Measurements from ENCODE around the gene FOXP1. TPM values are rescaled to one million over a fixed set of nuclear protein-coding genes. Genes with fewer than 3 reads are reported as not detected.

FOXP1 gene
- total RNA-seq, 4 donors from 2014 or later, result 169 to 300 (median 202) TPM

- WGBS, 2 donors (ENCODE audit: low coverage in 1 of 2), result 46 to 56% methylated on average over 5 of the region's 6 CpGs
- no peak overlapping the region for H3K4me3 ChIP-seq
- H3K36me3 ChIP-seq, result no peaks in the 10 kb centered on the region
- TF ChIP-seq POLR2A (IDR thresholded peaks at IDR 0.05), result no peak
- no peak for TF ChIP-seq POLR2AphosphoS5 (IDR thresholded peaks at IDR 0.05)
- TF ChIP-seq EP300 (IDR thresholded peaks at IDR 0.05), result no peak
- no peak for TF ChIP-seq CTCF (IDR thresholded peaks at IDR 0.05)
- peaks cover 31 to 95% (median 33%) of the 10 kb centered on the region in 3 donors for H3K4me1 ChIP-seq
- ATAC-seq, result no peak
- H3K27me3 ChIP-seq, result no peaks in the 10 kb centered on the region
- peak overlapping the region; percentile 27 to 82 (median 78) for H3K27ac ChIP-seq
- no peaks in the 10 kb centered on the region for H3K9me3 ChIP-seq
Observed at GRCh38 chr3:71099997-71100719, 483.4 kb downstream of the FOXP1 start.

DNA sequence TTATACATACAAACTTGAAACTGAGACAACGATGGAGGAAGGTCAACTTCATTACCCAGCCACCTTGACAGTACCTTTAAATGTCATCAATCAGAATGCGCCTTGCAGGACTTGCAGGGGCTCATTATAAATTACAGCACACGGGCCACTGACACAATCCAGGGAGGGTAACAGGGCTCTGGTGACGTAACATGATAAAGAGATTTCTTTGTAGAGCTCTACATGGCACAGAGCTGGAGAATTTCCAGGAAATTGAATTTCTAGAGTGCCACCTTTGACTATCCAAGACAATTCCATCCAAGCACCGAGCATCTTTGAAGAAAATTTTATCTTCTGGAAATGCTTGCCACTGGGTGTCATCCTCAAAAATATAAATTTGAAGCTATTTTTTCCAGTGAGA lies 486.0 kb downstream of the FOXP1 start:
- no peak overlapping the region for H3K4me3 ChIP-seq
- H3K27ac ChIP-seq, result peak overlapping the region in 3 of 4 donors; percentile 25 to 82 (median 77)
- TF ChIP-seq CTCF (IDR thresholded peaks at IDR 0.05) (no peak), POLR2AphosphoS5 (IDR thresholded peaks at IDR 0.05) (no peak), POLR2A (IDR thresholded peaks at IDR 0.05) (no peak), EP300 (IDR thresholded peaks at IDR 0.05) (no peak)
- H3K4me1 ChIP-seq, result peaks cover 7 to 86% (median 9%) of the 10 kb centered on the region in 3 donors
- no peaks in the 10 kb centered on the region for H3K27me3 ChIP-seq
- no peaks in the 10 kb centered on the region for H3K36me3 ChIP-seq
- ATAC-seq, result no peak
- WGBS, 2 donors (ENCODE audit: low coverage in 1 of 2), result 36 to 38% methylated on average over 5 of the region's 5 CpGs
- no peaks in the 10 kb centered on the region for H3K9me3 ChIP-seq

- Histone ChIP-seq H3K27ac (peak overlapping the region in 2 of 4 donors; percentile 41 to 61), H3K36me3 (no peaks in the 10 kb centered on the region)
- 100% methylated on average over 1 of the region's 1 CpG; no CpG with 5 or more reads in 1 of the 2 donors for WGBS, 2 donors (ENCODE audit: low coverage in 1 of 2)
Observed at GRCh38 chr3:71095511-71096291, 487.8 kb downstream of the FOXP1 start.

DNA sequence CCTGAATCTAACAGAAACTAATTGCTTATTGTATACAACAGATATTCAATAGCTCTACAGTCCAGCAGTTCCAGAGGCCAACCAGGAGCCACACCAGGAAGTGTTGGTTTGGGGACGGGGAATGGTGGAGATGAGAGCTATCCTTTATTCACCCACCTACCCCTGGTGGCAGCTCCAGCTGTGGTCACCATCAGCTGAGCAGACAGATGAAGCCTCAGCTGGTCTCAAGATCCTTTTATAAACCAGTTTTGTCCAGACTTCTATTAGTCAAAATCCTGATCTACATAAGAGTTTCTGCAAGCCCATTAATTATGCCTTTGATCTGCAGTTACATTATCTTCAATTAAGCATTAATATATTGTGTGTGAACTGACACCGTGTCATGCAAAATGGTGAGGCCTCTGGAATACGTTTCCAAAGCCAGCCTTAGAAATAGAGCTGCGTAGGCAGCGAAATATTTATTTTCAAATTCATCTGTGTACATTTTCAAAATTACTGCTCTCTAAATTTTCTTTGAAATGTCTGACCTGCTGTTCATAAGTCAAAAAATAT lies 488.8 kb downstream of the FOXP1 start:
- H3K36me3 ChIP-seq, result no peaks in the 10 kb centered on the region
- H3K9me3 ChIP-seq, result no peaks in the 10 kb centered on the region
- H3K27ac ChIP-seq, result peak overlapping the region; percentile 10 to 61 (median 44)
- peaks cover 0 to 67% (median 3%) of the 10 kb centered on the region in 3 donors for H3K4me1 ChIP-seq
- H3K27me3 ChIP-seq, result no peaks in the 10 kb centered on the region
- WGBS, 2 donors (ENCODE audit: low coverage in 1 of 2), result 67 to 70% methylated on average over 4 to 5 of the region's 5 CpGs
- no peak for ATAC-seq
- no peak overlapping the region for H3K4me3 ChIP-seq
- no peak for TF ChIP-seq POLR2A (IDR thresholded peaks at IDR 0.05)
- no peak for TF ChIP-seq EP300 (IDR thresholded peaks at IDR 0.05)
- no peak for TF ChIP-seq POLR2AphosphoS5 (IDR thresholded peaks at IDR 0.05)
- TF ChIP-seq CTCF (IDR thresholded peaks at IDR 0.05), result no peak

More at GRCh38 chr3:71095511-71096291, 487.8 kb downstream of the FOXP1 start:
- peaks cover 4 to 68% (median 5%) of the 10 kb centered on the region in 3 donors for H3K4me1 ChIP-seq
- TF ChIP-seq POLR2A (IDR thresholded peaks at IDR 0.05) (no peak), EP300 (IDR thresholded peaks at IDR 0.05) (no peak), CTCF (IDR thresholded peaks at IDR 0.05) (no peak), POLR2AphosphoS5 (IDR thresholded peaks at IDR 0.05) (no peak)
- no peak overlapping the region for H3K4me3 ChIP-seq
- H3K27me3 ChIP-seq, result no peaks in the 10 kb centered on the region
- ATAC-seq, result no peak
- no peaks in the 10 kb centered on the region for H3K9me3 ChIP-seq
